VCaP (cell line): ENCODE measurements around the gene SLC24A3.

Experiments used
- H3K27ac ChIP-seq: fragments of 450-650 bp; 2 replicates; pipeline ENCODE4 v1.5.1; 2017
- TF ChIP-seq, protein P1 (sequence below): fragments of 450-650 bp; conservative IDR thresholded peaks from 2 replicates; pipeline ENCODE4 v1.5.1; 2017; ENCODE audit warnings: mild to moderate bottlenecking, moderate library complexity

SLC24A3 gene

DNA sequence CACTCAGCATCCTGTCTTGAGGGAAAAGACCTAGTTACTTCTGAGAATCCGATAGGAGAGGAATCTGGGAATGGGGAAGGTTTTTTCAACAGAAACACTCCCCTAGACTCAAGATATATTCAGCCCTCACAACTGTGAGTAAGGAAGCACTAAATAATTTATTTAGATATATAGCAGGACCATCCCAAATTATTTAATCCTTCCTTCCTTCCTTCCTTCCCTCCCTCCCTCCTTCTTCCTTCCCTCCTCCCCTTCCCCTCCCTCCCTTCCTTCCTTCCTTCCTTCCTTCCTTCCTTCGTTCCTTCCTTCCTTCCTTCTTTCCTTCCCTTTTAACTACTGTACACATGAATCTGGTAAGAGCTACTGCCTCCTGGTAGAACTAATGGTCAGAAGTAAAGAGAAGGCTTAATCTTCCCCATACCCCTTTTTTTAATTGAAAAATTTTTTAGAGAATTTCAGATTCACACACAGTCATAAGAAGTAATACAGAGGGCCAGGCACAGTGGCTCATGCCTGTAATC is 10.1 kb downstream of the SLC24A3 start:
- TF ChIP-seq, protein P1, sequence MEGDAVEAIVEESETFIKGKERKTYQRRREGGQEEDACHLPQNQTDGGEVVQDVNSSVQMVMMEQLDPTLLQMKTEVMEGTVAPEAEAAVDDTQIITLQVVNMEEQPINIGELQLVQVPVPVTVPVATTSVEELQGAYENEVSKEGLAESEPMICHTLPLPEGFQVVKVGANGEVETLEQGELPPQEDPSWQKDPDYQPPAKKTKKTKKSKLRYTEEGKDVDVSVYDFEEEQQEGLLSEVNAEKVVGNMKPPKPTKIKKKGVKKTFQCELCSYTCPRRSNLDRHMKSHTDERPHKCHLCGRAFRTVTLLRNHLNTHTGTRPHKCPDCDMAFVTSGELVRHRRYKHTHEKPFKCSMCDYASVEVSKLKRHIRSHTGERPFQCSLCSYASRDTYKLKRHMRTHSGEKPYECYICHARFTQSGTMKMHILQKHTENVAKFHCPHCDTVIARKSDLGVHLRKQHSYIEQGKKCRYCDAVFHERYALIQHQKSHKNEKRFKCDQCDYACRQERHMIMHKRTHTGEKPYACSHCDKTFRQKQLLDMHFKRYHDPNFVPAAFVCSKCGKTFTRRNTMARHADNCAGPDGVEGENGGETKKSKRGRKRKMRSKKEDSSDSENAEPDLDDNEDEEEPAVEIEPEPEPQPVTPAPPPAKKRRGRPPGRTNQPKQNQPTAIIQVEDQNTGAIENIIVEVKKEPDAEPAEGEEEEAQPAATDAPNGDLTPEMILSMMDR, result no peak

DNA sequence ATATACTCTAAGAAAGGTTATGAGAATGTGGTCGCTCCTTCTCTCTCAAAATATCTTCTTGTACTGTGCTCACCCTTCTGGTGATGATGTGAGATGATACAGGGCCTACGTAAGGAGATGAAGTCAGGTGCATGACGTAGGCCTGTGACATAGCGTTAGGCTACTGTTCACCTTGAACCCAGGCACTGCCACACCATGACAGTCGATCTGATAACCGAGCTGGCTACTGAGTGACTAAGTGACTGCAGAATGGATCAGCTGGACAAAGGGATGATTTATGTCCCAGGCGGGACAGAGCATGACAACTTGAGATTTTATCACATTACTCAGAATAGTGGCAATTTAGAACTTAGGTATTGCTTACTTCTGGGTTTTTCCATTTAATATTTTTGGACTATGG is 11.2 kb downstream of the SLC24A3 start:
- TF ChIP-seq, protein P1, result no peak
- no peak overlapping the region for H3K27ac ChIP-seq

More for the DNA sequence above, 10.1 kb downstream of the SLC24A3 start:
- no peak overlapping the region for H3K27ac ChIP-seq

DNA sequence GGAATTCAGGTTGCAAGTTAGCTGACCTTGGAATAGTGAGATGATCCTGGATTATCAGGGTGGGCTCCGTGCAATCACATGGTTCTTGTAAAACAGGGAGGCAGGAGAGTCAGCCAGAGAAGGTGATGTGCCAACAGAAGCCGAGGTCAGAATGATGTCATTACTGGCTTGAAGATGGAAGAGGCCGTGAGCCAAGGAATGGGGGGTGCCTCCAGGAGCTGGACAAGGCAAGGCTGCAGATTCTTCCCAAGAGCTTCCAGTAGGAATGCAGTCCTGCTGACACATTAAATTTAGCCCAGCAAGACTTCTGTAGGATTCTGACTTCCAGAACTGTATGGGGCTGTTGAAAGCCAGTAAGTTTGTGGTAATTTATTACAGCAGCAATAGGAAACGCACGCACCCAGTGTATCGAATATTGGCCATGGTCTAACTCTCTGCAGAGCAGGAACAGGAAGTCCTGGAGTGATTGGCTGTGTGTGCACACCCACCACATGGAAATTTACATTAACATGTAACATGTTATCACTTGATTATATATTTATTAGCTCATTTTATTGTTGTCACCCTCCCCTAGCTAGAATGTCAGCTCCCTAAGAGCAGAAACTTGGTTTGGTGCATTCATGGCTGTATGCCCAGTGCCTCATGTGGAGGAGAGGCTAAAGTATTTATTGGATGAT is 19.1 kb downstream of the SLC24A3 start:
- H3K27ac ChIP-seq, result no peak overlapping the region
- TF ChIP-seq, protein P1, result no peak

DNA sequence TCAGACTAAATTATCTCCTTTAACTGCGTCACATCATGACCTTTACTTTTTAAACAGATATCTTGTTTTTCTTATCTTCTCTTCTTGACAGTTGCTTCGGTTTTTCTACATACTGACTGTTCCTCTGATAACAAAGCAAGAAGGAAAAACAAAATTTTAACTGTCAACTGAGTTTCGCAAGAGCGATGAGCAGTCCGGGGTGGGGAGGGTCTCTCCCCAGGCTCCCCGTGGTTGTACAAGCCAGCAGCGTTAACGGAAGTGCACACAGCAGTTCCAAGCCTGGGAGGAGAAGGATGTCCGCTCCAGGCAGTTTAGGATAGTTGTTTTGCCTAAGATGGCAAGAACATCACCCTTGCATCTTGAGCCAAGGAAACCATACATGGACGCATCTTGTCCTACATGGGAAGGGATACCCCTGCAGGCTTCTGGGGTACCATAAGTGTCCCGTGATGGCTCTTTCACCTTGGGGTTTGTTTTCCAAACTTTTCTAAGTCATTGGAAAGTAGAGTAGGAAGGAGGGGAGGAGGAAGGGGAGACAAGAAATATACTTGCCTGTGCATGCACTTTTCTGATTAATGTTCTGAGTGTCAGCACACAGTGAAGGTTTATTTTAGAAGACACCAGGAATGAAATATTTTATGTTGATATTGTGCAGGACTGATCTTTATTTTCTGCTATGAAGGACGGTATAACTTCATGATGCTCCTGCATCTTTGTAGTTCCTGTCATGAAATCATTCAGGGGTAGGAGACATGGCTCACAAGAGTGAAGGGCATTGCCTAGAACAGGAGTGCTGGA is 20.8 kb downstream of the SLC24A3 start:
- TF ChIP-seq, protein P1, result no peak

DNA sequence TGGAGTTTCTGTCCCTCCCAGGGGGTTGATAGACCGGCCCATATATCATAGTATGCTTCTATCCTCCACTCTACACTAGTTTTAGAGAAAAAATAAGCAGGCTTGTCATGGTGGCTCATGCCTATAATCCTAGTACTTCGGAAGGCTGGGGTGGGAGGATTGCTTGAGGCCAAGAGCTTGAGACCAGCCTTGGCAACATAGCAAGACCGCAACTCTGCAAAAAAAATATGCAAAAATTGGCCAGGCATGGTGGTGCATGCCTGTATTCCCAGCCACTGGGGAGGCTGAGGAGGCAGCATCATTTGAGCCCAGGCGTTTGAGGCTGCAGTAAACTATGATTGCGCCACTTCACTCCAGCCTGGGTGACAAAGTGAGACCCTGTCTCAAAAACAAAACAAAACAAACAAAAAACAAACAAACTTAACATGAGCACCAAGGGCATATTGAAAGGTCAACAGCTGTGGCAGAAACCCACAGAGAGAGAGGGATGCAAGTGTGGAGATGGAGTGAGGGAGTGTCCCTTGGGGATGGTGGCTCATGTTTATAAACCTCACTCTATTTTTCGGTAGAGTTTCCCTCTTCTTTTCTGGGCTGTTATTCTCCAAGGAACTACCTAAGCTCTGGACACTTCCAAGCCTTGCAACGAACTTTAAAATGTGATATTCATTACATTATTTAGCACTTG is 24.1 kb downstream of the SLC24A3 start:
- TF ChIP-seq, protein P1, result no peak
- no peak overlapping the region for H3K27ac ChIP-seq

More for the DNA sequence above, 20.8 kb downstream of the SLC24A3 start:
- H3K27ac ChIP-seq, result no peak overlapping the region

DNA sequence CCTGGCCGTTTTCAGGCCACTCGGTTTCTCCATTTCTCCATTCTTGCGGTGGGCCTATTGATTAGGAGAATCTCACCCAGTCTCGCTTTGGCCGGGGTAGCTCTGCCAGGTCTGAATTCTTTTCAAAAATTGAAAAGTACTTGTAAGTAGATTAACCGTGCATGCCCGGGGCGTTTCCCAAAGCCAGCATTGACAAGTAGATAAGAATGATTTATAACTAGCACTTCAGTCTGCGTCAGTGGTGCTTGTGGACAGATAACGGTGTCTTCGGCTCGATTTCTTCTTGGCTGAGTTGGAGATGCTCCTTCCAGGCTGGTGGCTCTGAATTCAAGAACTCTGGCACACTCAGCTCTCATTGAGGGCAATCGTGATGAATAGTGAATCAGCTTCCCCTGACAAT is 29.0 kb downstream of the SLC24A3 start:
- H3K27ac ChIP-seq, result no peak overlapping the region
- TF ChIP-seq, protein P1, result no peak

DNA sequence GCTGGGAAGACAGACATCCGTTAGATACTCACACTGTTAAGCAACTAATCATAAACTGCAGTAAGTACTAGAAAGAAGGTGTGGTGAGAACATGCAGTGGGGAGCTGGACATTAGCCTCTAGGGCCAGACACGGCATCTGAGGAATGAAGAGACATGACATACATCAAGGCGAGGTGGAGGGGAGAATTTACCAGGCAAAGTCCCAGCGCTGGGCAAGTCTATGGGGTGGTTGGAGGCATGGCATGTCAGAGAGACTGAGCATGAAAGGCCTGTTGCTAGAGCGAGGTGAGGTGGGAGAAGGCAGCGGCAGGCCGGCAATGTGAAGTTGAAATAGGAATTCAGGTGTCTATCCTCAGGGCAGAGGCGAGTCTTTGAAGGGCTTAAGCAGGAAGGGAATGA is 31.8 kb downstream of the SLC24A3 start:
- no peak overlapping the region for H3K27ac ChIP-seq
- TF ChIP-seq, protein P1, result no peak
